HUES48 (cell line): ENCODE measurements around the gene B3GNT7.

Experiments used
- H3K27ac ChIP-seq: one replicate; pipeline ENCODE4 v1.7.0; 2013; ENCODE audit warnings: low read depth, low read length, inconsistent platforms
- H3K27me3 ChIP-seq: 2 replicates; pipeline ENCODE4 v1.6.1; 2013; ENCODE audit warnings: mild to moderate bottlenecking, low read length; ENCODE audit not compliant: control insufficient read depth, insufficient read depth
- H3K36me3 ChIP-seq: 2 replicates; pipeline ENCODE4 v1.6.1; 2013; ENCODE audit warnings: low read length; ENCODE audit not compliant: control insufficient read depth, insufficient read depth
- H3K4me1 ChIP-seq: 2 replicates; pipeline ENCODE4 v1.6.1; 2013; ENCODE audit warnings: mild to moderate bottlenecking, low read length; ENCODE audit not compliant: control insufficient read depth, insufficient read depth
- H3K4me3 ChIP-seq: 2 replicates; pipeline ENCODE4 v1.5.1; 2013; ENCODE audit warnings: mild to moderate bottlenecking, low read depth, low read length
- H3K9ac ChIP-seq: 2 replicates; pipeline ENCODE4 v1.6.1; 2013; ENCODE audit warnings: mild to moderate bottlenecking, low read depth, low read length, moderate library complexity
- H3K9me3 ChIP-seq: 2 replicates; pipeline ENCODE4 v1.6.1; 2013; ENCODE audit warnings: low read length; ENCODE audit not compliant: control insufficient read depth, insufficient read depth

Gene B3GNT7

DNA sequence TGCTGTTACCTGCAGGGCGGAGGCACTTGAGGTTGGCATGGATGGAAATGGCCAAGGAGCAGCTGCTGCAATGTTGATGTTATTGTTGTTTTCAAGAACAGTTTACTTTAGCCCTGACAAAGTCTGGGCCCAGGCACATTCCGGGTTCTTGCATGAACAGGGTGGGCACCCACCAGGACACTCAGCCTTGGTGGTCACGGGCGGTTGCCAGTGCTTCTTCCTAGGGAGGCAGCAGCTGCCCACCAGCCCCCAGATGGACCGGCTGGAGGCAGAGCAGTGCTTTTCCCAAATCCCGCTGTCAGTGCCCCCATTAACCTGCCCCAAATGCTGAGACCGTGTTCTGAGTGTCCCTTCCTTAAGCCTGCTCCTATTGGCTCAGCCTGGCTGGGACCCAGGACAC, 38.5 kb upstream of the B3GNT7 start:
- H3K4me3 ChIP-seq: no peak overlapping the region
- no peaks in the 10 kb centered on the region for H3K27me3 ChIP-seq
- H3K27ac ChIP-seq: no peak overlapping the region
- no peaks in the 10 kb centered on the region for H3K9me3 ChIP-seq
- H3K4me1 ChIP-seq: peaks cover 24% of the 10 kb centered on the region
- no peak overlapping the region for H3K9ac ChIP-seq
- no peaks in the 10 kb centered on the region for H3K36me3 ChIP-seq

DNA sequence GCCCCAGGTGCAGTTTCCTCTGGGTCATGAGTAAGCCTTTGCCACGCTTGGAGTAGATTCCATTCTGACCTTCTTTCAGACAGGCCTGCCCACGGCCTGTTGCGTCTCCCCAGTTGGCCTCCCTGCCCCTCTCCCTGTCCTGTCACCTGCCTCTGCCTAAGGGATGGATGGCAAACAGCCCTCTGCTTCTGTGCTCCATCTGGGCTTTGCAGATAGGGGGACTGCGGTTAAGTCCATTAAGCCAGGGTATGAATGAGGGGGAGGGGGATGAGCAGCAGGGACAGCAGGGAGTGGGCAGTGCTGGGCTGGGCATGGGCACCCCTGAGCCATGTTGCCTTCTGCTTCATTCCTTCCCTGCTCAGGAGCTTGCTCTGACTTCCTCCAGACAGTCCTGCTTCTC, 37.6 kb upstream of the B3GNT7 start:
- H3K36me3 ChIP-seq: no peaks in the 10 kb centered on the region
- no peak overlapping the region for H3K9ac ChIP-seq
- H3K27ac ChIP-seq: no peak overlapping the region
- no peak overlapping the region for H3K4me3 ChIP-seq
- H3K27me3 ChIP-seq: no peaks in the 10 kb centered on the region
- peaks cover 25% of the 10 kb centered on the region for H3K4me1 ChIP-seq
- H3K9me3 ChIP-seq: no peaks in the 10 kb centered on the region

DNA sequence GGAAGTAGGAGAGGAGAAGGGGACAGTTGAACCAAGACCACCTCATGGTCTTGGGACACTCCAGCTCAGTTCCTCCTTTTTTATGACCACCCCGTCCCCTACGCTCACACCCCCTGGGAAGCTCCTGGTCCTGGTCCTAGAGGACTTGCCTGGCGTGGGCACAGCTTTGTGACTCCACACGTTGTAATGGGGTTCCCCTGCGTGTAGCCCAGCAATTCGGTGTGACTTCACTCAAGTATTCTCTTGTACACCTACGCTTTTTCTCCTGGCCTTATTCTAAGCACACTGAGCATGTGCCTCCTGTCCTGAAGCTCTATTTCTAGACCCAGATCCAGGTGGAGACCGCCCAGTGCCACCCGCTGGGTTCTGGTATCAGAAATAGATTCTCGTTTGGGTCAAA, 36.1 kb upstream of the B3GNT7 start:
- no peaks in the 10 kb centered on the region for H3K9me3 ChIP-seq
- H3K9ac ChIP-seq: no peak overlapping the region
- no peaks in the 10 kb centered on the region for H3K36me3 ChIP-seq
- H3K4me3 ChIP-seq: no peak overlapping the region
- H3K4me1 ChIP-seq: peaks cover 25% of the 10 kb centered on the region
- no peaks in the 10 kb centered on the region for H3K27me3 ChIP-seq
- H3K27ac ChIP-seq: no peak overlapping the region

DNA sequence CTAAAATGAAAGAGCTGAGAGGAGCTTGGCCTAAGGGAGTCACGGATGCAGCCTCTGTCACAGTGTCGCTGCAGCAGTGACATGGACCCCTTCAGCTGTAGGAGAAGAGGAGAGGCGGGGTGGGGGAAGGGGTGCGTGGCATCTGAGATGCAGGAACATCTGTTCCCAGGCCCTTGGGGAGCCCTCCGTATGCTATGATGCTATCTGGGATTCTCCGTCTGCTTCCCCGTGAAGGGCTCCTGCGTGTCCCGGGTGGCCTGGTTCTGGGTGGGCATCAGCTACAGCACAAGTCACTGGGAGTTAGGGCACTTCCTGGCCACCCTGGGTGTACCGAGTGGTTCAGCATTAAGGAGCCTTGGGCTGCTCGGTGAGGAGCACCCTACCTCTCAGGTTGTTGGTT, 35.6 kb upstream of the B3GNT7 start:
- no peaks in the 10 kb centered on the region for H3K27me3 ChIP-seq
- H3K9ac ChIP-seq: no peak overlapping the region
- H3K4me3 ChIP-seq: no peak overlapping the region
- H3K36me3 ChIP-seq: no peaks in the 10 kb centered on the region
- H3K4me1 ChIP-seq: peaks cover 25% of the 10 kb centered on the region
- H3K27ac ChIP-seq: no peak overlapping the region
- H3K9me3 ChIP-seq: no peaks in the 10 kb centered on the region

DNA sequence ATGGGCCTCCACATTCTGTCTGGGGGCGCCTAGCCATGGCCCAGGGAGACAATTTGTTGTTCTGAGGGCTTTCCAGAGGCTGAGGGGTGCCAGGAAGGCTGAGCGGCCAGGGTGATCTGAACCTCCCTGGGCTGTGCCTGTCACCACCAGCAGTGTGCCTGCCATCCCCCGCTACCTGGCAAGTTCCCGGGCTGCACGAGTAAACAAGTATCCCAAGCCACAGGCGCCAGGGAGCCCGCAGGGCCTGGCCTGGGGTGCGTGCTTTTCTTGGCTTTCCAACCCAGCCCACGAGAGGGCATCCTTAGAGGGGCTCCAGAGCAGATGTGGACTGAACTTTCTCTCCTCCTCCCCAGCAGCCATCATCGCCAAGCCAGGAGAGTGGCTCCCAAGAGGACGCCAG, 35.1 kb upstream of the B3GNT7 start:
- peaks cover 26% of the 10 kb centered on the region for H3K4me1 ChIP-seq
- H3K27me3 ChIP-seq: no peaks in the 10 kb centered on the region
- no peak overlapping the region for H3K27ac ChIP-seq
- no peaks in the 10 kb centered on the region for H3K36me3 ChIP-seq
- no peak overlapping the region for H3K9ac ChIP-seq
- no peaks in the 10 kb centered on the region for H3K9me3 ChIP-seq
- no peak overlapping the region for H3K4me3 ChIP-seq

DNA sequence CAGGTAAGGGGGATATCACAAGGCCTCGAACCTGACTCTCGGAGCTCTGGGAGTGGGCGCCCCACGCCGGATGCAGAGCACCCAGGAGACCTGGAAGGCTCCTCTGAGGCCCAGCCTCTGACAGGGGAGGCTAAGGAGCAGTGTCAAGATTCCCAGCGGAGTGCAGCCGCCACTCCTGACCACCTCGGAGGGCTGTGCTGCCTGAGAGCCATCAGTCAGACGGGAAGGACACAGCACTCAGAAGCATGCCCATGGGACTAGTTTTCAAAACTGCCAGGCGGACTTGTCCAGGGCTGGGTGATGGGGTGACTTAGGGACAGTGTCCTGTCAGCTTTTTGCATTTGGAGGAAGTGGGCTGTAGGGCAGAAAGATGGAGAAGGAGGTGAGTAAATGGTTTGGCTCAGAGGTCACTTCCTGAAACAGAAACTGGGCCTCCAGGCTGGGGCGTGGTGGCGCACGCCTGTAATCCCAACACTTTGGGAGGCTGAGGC, 34.6 kb upstream of the B3GNT7 start:
- Histone ChIP-seq H3K4me1 (peaks cover 21% of the 10 kb centered on the region), H3K36me3 (no peaks in the 10 kb centered on the region), H3K27ac (no peak overlapping the region), H3K9ac (no peak overlapping the region), H3K4me3 (no peak overlapping the region), H3K27me3 (no peaks in the 10 kb centered on the region), H3K9me3 (no peaks in the 10 kb centered on the region)

DNA sequence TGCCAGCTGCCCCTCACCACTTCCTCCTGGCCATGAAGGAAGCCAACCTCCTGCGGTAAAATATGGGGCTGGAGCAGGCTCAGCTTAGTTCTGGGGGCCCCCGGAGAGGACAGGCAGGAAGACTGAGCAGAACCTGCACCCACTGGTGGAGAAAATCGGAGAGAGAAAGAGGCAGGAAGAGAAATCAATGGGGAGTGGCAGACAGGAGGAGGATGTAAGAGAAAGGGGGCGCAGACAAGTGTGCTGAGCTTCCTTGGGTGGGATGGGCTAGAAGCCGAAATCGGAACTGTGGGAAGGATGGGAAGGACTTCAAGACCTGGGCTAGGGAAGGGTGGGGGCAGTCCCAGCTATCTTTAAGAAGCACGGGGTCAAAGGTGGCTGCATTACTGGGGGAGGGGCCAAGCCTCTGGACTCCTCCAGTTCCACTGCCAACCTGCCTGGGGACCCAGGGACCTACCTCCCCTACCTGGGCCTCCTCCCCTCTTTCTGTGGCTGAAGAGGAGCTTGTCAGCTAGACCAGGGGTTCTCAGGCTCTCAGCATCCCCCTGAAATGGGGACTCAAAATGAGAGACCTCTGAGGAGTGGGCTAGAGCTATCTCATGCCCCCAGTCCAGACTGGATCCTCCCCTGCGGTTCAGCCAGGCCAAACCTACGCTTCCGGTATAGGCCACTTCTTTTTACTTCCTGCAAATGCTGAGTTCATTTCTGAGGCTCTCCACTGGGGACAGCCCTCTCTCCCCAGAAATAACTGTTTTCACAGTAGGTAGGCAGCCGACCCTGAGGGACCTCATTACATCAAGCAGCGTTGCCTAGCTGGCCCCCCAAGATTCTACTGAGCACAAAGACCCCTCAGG, 33.6 kb upstream of the B3GNT7 start:
- Histone ChIP-seq H3K9ac (no peak overlapping the region), H3K27ac (no peak overlapping the region), H3K36me3 (no peaks in the 10 kb centered on the region)

DNA sequence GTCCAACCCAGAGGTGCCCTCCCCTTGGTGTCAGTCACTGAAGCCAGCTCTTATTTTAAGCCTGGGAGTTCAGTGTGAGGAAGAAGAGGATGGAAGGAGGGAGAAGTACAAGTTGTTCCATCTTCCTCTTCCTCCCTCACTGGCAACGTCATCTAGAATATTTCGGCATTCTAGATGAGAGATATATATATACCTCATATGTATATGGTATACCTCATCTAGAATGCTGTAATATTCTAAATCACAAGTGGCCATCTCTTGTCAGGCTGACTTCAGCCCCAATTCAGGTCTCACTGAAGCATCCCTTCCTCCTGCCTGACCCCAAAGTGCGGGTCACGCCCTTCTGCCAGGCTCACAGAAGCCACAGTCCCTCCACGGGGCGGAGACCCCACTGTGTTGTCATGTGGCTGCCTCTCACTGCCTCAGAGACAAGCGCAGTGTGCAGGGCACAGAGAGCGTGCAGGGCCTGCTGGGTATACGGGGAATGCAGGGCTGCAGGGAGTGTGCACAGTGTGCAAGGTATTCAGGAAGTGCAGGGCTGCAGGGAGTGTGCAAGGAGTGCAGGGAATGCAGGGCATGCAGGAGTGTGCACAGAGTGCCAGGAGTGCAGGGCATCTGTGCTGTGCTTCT, 32.8 kb upstream of the B3GNT7 start:
- Histone ChIP-seq H3K36me3 (no peaks in the 10 kb centered on the region), H3K4me1 (peaks cover 19% of the 10 kb centered on the region; the same call in 1 of the 2 replicates), H3K4me3 (no peak overlapping the region), H3K27me3 (no peaks in the 10 kb centered on the region), H3K9me3 (no peaks in the 10 kb centered on the region), H3K27ac (no peak overlapping the region), H3K9ac (no peak overlapping the region)

More for the DNA sequence above, 33.6 kb upstream of the B3GNT7 start:
- Histone ChIP-seq H3K9me3 (no peaks in the 10 kb centered on the region), H3K4me1 (peaks cover 19% of the 10 kb centered on the region; the same call in 1 of the 2 replicates), H3K27me3 (no peaks in the 10 kb centered on the region), H3K4me3 (no peak overlapping the region)

DNA sequence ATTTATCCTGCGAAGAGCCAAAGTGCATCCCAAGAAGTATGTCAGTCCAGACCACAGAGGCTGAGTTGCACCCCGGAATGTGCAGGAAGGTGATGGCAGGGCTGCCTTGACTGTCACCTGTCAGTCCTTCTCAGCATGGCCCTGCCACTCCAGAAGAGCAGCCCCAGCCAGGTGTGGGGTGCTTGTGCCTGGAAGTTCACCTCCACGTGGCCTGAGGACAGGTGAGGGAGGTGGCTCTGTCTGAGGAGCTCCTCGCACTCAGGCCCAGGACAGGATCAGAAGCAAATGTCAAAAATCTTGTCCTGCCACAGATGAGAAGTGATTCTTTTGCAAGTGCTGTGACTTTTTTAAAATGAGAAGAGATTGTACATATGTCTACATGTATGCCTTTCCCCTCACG, 31.4 kb upstream of the B3GNT7 start:
- H3K27me3 ChIP-seq: no peaks in the 10 kb centered on the region
- no peak overlapping the region for H3K9ac ChIP-seq
- H3K4me3 ChIP-seq: no peak overlapping the region
- no peak overlapping the region for H3K27ac ChIP-seq
- no peaks in the 10 kb centered on the region for H3K36me3 ChIP-seq
- H3K9me3 ChIP-seq: no peaks in the 10 kb centered on the region
- peaks cover 21% of the 10 kb centered on the region; the same call in 1 of the 2 replicates for H3K4me1 ChIP-seq

DNA sequence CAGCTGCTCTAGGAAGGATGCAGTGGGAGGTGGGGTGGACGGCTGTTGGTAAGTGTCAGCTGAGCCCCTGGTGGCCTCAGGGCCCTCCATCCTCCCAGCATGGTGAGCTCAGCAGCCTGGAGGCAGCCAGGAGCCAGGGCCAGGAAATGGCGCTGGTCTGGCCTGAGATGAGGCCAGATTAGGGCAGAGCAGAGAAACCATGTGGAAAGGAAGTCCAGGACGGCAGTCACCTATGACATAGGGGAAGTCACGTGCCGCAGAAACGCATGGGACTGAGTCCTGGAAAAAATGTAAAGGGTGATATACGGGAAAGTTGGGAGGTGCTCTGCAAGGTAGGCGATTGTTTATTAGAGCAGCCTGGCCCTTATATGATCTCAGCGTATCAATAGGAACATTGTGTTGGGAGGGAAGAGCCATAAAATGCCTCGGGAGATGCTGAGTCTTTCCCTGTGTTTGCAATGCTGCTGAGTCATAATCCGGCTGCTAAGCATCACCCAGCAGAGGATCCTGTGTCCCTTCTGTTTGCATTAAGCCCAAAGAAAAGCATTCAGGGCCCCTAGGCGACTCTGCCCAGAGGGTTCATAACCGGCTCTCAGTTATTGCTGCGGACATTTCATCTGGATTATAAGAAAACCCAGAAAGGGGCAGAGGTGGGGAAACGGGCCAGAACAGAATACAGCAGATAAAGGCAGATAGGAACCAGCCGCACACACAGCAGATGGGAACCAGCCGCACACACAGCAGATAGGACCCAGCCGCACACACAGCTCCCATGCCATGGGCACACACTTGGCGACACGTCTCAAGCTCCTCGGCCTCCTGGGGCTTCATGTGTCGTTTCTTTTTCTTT, 30.3 kb upstream of the B3GNT7 start:
- no peaks in the 10 kb centered on the region for H3K9me3 ChIP-seq
- no peak overlapping the region for H3K4me3 ChIP-seq
- H3K9ac ChIP-seq: no peak overlapping the region
- peak overlapping the region; percentile 76 for H3K27ac ChIP-seq
- H3K4me1 ChIP-seq: peaks cover 24% of the 10 kb centered on the region
- H3K36me3 ChIP-seq: no peaks in the 10 kb centered on the region
- no peaks in the 10 kb centered on the region for H3K27me3 ChIP-seq
